Measurements from ENCODE around the gene TRIP10. TPM values are rescaled to one million over a fixed set of nuclear protein-coding genes. Genes with fewer than 3 reads are reported as not detected.
A peak's percentile ranks its signal among the peaks of the same experiment; 100 is the strongest.

TRIP10 gene
- total RNA-seq, 1 experiment from 2014 or later, result 45.6 TPM

DNA sequence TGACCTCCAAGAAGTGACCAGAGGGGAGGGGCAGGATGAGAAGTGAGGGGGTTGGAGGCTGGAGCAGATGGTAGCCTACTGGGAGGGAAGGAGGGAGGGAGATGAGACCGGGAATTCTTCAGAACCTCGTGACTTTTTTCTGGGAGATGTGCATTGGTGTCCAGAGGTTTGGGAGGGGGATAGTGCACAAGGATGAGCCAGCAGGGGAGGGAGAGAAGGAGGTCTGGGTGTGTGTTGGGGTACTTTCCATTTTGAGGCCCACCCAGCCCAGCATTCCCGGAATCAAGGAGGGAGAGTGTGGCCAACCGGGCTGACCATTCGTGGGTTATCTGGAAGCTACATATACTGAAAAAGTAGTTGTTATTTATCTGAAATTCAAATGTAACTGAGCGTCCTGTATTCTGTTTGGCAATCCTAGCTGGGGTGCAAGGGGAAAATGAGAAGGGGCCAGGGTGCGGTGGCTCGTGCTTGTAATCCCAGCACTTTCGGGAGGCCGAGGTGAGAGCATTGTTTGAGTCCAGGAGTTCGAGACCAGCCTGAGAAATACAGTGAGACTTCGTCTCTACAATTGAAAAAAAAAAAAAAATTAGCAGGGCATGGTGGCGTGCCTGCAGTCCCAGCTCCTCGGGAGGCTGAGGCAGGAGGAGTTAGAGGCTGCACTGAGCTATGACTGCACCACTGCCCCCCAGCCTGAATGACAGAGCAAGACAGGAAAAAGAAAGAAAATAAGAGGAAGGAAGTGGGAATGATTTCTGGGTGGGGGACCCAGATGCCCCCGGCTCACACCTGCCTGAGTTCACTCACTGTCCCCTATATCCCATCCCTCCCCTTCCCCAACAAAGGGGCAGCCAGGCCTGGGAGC is 14.6 kb upstream of the TRIP10 start:
- no peak for DNase-seq (ENCODE audit: low read depth)

DNA sequence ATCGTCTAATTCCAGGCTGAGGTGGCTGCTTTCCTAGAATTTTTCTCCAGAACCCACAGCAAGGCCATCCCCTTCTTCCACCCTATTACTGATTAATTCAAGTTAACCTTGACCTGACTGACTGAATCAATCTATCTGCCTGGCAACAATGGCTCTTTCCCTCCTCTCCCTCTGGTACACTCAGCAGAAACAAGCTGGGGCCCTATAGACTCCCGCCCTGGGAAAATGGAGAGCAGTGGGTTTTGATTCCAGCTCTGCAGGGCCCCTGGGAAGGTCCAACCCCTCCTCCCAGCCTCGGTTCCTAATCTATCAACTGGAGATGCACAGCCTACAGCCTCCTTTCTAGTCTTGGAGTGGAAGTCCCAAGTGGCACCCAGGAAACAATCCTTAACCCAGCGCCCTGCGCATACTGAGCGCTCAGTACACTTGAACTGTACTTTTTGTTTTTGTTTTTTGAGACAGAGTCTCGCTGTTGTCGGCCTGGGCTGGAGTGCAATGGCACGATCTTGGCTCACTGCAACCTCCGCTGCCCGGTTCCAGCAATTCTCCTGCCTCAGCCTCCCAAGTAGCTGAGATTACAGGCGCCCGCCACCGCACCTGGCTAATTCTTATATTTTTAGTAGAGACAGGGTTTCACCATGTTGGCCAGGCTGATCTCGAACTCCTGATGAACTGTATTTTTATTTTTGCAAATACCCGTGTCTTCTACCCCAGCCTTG is 13.8 kb upstream of the TRIP10 start:
- no peak for DNase-seq (ENCODE audit: low read depth)

- DNase-seq (ENCODE audit: low read depth), result no peak
These were observed 11.1 kb upstream of the TRIP10 start for GRCh38 chr19:6728346-6728745.

GRCh38 chr19:6729573-6730152 is 9.8 kb upstream of the TRIP10 start:
- DNase-seq (ENCODE audit: low read depth), result no peak

DNA sequence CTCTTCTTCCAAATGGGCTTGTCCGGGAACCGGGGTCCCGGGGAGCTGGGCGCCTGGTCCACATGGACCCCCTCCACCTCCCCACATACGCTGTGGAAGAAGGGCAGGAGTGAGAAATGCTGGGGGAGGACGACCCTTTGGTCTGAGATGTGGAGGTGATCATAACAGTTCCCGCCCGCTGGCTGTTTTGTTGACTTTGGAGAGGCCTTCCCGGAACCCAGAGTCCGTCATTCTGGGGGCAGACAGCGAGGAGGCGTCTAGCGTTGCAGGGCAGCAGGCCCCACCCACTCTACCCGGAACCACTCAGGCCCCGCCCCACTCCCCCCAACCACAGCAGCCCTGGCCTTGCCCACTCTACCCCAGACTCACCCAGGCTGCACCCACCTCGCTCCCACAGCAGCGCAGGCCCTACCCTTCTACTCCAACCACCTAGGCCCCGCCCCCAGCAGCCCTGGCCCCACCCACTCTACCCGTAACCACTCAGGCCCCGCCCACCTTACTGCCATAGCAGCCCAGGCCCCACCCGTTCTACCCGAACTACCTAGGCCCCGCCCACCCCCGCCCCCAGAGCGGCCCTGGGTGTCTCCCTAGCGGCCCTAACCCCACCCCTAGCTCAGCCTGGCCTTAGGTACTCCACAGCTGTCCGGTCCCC is 9.2 kb upstream of the TRIP10 start:
- no peak for DNase-seq (ENCODE audit: low read depth)

GRCh38 chr19:6730941-6731670 is 8.4 kb upstream of the TRIP10 start:
- no peak for DNase-seq (ENCODE audit: low read depth)

GRCh38 chr19:6731822-6732221 is 7.7 kb upstream of the TRIP10 start:
- DNase-seq (ENCODE audit: low read depth), result no peak

GRCh38 chr19:6732803-6733337 is 6.6 kb upstream of the TRIP10 start:
- DNase-seq (ENCODE audit: low read depth), result no peak

DNA sequence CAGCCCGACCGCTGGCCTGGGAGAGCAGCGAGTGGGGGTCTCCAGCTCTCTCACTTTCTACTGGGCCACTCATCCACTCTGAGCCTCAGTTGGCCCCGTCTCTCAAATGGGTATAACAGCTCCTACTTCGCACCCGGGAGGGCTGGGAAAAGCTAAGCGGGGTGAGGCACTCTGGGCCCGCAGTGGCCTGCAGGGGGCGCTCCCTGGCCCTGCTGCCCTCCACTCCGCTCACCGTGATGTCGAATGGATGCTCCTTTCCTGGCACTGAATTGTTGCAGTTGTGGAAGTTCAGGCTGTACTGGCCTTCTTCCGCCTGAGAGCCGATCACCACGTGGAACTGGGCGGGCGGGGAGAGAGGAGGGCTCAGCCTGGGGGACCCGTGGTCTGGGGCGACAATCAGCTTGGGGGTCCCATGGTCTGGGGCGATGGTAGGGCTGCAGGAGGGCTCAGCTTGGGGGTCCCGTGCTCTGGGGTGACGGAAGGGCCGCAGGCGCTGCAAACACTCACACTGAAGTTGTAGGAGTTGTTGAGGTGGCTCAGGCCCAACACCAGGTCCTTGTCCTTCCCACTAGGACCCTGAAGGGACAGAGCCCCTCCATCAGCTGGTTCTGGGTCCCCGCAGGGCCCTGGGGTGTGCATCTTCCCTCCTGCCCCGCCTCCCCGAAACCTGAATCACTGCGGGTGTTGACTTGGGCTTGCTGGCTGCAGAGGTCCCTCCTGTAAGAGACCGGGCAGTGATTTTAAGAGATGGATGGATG is 6.0 kb upstream of the TRIP10 start:
- DNase-seq (ENCODE audit: low read depth), result no peak

DNA sequence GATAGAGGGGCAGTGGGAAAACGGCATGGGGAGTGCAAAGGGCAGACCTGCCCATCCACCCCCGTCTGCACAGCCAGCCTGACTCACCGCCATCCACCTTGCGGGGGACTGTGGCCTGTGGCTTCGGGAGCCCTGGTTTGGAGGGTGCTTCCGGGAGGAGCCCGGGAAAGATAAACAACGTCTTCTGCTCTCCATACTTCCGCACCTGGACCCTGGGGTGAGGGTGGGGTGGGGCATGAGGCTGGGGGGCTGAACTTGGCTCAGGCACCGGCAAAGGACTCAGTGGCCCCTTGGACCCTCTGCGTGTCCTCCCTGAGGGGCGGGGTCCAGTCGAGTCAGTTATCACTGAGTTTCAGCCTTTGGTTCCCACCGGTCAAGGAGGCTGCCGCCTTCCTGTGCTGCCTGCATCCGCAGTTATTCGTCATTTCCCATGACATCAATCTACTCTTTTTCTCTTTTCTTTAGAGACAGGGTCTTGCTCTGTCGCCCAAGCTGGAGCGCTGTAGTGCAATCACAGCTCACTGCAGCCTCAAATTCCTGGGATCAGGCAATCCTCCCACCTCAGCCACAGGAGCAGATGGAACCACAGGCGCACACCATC is 5.3 kb upstream of the TRIP10 start:
- no peak for DNase-seq (ENCODE audit: low read depth)

GRCh38 chr19:6735181-6735911 is 4.1 kb upstream of the TRIP10 start:
- DNase-seq (ENCODE audit: low read depth), result no peak

GRCh38 chr19:6736169-6736916 is 3.1 kb upstream of the TRIP10 start:
- DNase-seq (ENCODE audit: low read depth), result peak; percentile 78

GRCh38 chr19:6736917-6737283 is 2.6 kb upstream of the TRIP10 start:
- no peak for DNase-seq (ENCODE audit: low read depth)

- DNase-seq (ENCODE audit: low read depth), result peak; percentile 100
These were observed 2.1 kb upstream of the TRIP10 start, which contains the start of gene GPR108 for GRCh38 chr19:6737284-6737872. Gene GPR108, minus strand, starts transcription at chr19:6737580. Its CDS starts 4 bp downstream, at chr19:6737576.

GRCh38 chr19:6737873-6738786 is 1.4 kb upstream of the TRIP10 start:
- DNase-seq (ENCODE audit: low read depth), result peak; percentile 74

DNA sequence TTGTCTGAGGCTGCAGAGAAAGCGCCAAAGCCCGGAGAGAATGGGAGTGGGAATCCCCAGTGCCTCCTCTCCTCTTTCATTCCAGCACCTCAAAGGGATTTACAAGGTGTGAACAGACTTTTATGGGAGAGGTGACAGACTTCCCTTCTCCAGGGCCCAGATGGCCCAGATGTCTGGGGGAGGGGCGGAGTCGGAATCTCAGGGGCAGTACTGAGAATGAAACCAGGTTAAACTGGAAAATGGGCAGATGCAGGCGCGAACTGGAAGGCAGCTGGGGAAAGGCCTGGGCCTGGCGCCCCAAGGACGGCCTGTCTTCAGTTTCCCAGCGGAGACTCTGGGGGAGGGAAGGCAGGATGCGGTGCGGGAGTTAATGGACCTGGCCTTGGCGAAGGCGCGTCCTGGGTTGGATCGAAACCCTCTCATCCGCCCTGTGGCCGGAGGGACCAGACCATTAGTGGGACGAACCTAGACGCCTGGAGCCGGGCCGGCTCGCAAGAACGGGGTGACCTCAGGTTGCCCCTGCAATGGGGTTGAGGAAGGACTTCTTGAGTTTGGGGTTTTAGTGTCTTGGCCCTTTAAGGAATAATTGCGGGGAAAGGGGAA is 592 bp upstream of the TRIP10 start:
- peak; percentile 10 for DNase-seq (ENCODE audit: low read depth)
